ENCODE measurements around the gene LRPPRC.

DNA sequence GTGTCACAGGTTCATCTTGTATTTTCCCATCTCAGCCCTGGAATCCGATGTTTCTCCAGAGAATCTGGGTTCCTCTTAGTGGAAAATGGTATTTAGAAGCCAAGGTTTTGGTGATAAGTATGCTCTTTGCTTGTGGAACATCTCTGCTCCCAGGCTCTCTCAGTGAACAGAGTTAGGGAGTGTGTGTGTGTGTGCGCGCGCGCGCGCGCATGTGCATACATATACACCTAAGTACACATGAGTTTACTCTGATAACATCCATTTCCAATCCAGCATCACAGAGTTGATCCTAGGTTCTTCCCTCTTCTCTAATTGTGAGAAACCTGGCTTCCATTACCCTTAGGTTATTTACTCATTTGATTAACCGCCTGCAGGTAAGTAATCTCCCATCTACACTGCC is 115.3 kb downstream of the LRPPRC start:
- TF ChIP-seq, protein P1, sequence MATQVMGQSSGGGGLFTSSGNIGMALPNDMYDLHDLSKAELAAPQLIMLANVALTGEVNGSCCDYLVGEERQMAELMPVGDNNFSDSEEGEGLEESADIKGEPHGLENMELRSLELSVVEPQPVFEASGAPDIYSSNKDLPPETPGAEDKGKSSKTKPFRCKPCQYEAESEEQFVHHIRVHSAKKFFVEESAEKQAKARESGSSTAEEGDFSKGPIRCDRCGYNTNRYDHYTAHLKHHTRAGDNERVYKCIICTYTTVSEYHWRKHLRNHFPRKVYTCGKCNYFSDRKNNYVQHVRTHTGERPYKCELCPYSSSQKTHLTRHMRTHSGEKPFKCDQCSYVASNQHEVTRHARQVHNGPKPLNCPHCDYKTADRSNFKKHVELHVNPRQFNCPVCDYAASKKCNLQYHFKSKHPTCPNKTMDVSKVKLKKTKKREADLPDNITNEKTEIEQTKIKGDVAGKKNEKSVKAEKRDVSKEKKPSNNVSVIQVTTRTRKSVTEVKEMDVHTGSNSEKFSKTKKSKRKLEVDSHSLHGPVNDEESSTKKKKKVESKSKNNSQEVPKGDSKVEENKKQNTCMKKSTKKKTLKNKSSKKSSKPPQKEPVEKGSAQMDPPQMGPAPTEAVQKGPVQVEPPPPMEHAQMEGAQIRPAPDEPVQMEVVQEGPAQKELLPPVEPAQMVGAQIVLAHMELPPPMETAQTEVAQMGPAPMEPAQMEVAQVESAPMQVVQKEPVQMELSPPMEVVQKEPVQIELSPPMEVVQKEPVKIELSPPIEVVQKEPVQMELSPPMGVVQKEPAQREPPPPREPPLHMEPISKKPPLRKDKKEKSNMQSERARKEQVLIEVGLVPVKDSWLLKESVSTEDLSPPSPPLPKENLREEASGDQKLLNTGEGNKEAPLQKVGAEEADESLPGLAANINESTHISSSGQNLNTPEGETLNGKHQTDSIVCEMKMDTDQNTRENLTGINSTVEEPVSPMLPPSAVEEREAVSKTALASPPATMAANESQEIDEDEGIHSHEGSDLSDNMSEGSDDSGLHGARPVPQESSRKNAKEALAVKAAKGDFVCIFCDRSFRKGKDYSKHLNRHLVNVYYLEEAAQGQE (IDR thresholded peaks at IDR 0.05; ENCODE audit: insufficient read depth in 1 of 2, low read depth in 2 of 2, low read length in 2 of 2): no peak
- TF ChIP-seq POLR2AphosphoS5 (IDR thresholded peaks at IDR 0.05; ENCODE audit: low read depth, low read length) (no peak), SIN3A (IDR thresholded peaks at IDR 0.05; ENCODE audit: borderline replicate concordance, insufficient read depth, low read length) (no peak)

Data from PFSK-1 (cell line).